ENCODE measurements around the gene NTSR1.

DNA sequence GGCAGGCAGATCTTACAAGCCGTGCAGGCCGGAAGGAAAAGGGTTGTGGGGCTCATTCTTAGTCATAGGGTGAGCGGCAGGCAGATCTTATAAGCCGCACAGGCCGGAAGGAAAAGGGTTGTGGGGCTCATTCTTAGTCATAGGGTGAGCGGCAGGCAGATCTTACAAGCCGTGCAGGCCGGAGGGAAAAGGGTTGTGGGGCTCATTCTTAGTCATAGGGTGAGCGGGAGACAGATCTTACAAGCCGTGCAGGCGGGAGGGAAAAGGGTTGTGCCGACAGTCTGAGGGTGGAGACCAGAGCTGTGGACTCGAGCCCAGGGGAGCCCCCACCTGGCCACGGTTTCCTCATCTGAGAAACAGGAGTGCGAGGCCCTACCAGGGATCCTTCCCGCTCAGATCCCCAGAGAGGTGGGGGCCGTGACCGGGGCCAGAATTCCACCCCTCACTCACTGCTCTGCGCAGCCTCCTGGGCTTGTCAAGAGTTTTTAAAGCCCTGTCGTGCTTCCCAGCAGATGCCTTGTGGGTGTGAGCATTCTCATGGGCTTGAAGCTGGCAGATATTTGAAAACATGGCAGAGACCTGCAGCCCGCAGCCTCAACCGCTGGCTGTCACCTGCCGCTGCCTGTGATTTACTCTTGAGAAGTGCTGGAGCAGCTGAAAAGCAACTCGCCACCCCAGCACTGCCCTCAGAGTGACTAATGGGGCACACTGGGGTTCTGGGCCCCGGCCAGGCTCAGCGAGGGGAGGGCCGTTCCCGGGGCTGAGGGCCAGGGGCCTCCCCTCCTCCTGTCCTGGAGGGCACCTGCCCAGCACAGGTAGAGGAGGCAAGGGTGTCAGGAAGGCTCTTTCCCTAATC lies 31.9 kb downstream of the NTSR1 start:
- no peak for TF ChIP-seq CTCF (IDR thresholded peaks at IDR 0.05)
- no peak for TF ChIP-seq POLR2A (IDR thresholded peaks at IDR 0.05)
